Cardiac muscle cell (in vitro differentiated cells and primary cell): ENCODE results near the gene TRAPPC6A. TPM values are rescaled to one million over a fixed set of nuclear protein-coding genes. Genes with fewer than 3 reads are reported as not detected.
A peak's percentile ranks its signal among the peaks of the same experiment; 100 is the strongest.

ENCODE experiments used
- DNase-seq, 2 donors: peaks; one replicate each; pipeline versions ENCODE4 v3.0.0 to v3.0.0-alpha.2; 2010 to 2017; ENCODE audit warnings: low read depth in 1 of 2, low spot score in 1 of 2
- H3K27ac ChIP-seq: fragments of 200-600 bp; sonication (generic); 2 replicates; pipeline ENCODE4 v1.5.1; 2016
- H3K27me3 ChIP-seq: fragments of 200-600 bp; sonication (generic); 2 replicates; pipeline ENCODE4 v1.6.0; 2016; ENCODE audit warnings: control low read depth
- H3K36me3 ChIP-seq: fragments of 200-600 bp; sonication (generic); 2 replicates; pipeline ENCODE4 v1.5.1; 2016; ENCODE audit warnings: control low read depth
- H3K4me1 ChIP-seq: fragments of 200-600 bp; sonication (generic); 2 replicates; pipeline ENCODE4 v1.8.1; 2017; ENCODE audit warnings: low read depth, mild to moderate bottlenecking, mixed run types
- H3K4me3 ChIP-seq: fragments of 200-600 bp; sonication (generic); 2 replicates; pipeline ENCODE4 v1.5.1; 2016; ENCODE audit warnings: mild to moderate bottlenecking
- H3K9me3 ChIP-seq: fragments of 200-600 bp; sonication (generic); 2 replicates; pipeline ENCODE4 v1.5.1; 2017; ENCODE audit warnings: low read depth, mild to moderate bottlenecking, control low read depth
- CTCF ChIP-seq: IDR thresholded peaks from 2 replicates; pipeline ENCODE4 v1.5.1; 2012; ENCODE audit warnings: low read depth, mild to moderate bottlenecking, low read length
- polyA plus RNA-seq: library from polyadenylated mRNA; unstranded; fragments of >200 nt; fragmentation: Nextera tagmentation; extraction: Ambion mirVana; gene quantifications from 2 replicates; pipeline ENCODE4 v1.2.1, GENCODE V29; 2016
- total RNA-seq: library from RNA; depleted of rRNA; stranded (reverse); fragments of >200 nt; gene quantifications from 2 replicates; pipeline ENCODE4 v1.2.3, GENCODE V29; 2016

The TRAPPC6A gene
- total and polyA plus RNA-seq, 2 experiments from 2014 or later, result 123 to 155 TPM

- TF ChIP-seq CTCF, result no peak
- peaks cover 41% of the 10 kb centered on the region for H3K27me3 ChIP-seq
- H3K27ac ChIP-seq, result no peak overlapping the region
- H3K4me1 ChIP-seq, result no peaks in the 10 kb centered on the region
- H3K4me3 ChIP-seq, result no peak overlapping the region
- no peak for DNase-seq
- H3K9me3 ChIP-seq, result no peaks in the 10 kb centered on the region
- H3K36me3 ChIP-seq, result no peaks in the 10 kb centered on the region
Measured at GRCh38 chr19:45213031-45213430, 35.0 kb upstream of the TRAPPC6A start.

GRCh38 chr19:45211751-45212381, 33.8 kb upstream of the TRAPPC6A start:
- peak in 1 of 2 donors; percentile 67 for DNase-seq
- no peak overlapping the region for H3K27ac ChIP-seq
- no peaks in the 10 kb centered on the region for H3K36me3 ChIP-seq

GRCh38 chr19:45206328-45206727, 28.3 kb upstream of the TRAPPC6A start:
- no peaks in the 10 kb centered on the region for H3K27me3 ChIP-seq
- no peak for DNase-seq
- no peak for TF ChIP-seq CTCF

More at GRCh38 chr19:45211751-45212381, 33.8 kb upstream of the TRAPPC6A start:
- Histone ChIP-seq H3K27me3 (peaks cover 29% of the 10 kb centered on the region), H3K4me1 (no peaks in the 10 kb centered on the region), H3K4me3 (no peak overlapping the region), H3K9me3 (no peaks in the 10 kb centered on the region)
- no peak for TF ChIP-seq CTCF

GRCh38 chr19:45205810-45206209, 27.8 kb upstream of the TRAPPC6A start:
- no peak for TF ChIP-seq CTCF
- no peaks in the 10 kb centered on the region for H3K36me3 ChIP-seq
- no peak for DNase-seq
- no peaks in the 10 kb centered on the region for H3K27me3 ChIP-seq
- H3K27ac ChIP-seq, result no peak overlapping the region
- no peaks in the 10 kb centered on the region for H3K4me1 ChIP-seq
- no peaks in the 10 kb centered on the region for H3K9me3 ChIP-seq
- no peak overlapping the region for H3K4me3 ChIP-seq

More at GRCh38 chr19:45206328-45206727, 28.3 kb upstream of the TRAPPC6A start:
- Histone ChIP-seq H3K27ac (no peak overlapping the region), H3K4me3 (no peak overlapping the region), H3K36me3 (no peaks in the 10 kb centered on the region), H3K4me1 (no peaks in the 10 kb centered on the region), H3K9me3 (no peaks in the 10 kb centered on the region)

GRCh38 chr19:45202637-45203036, 24.6 kb upstream of the TRAPPC6A start:
- DNase-seq, result no peak
- Histone ChIP-seq H3K36me3 (no peaks in the 10 kb centered on the region), H3K27ac (no peak overlapping the region), H3K9me3 (no peaks in the 10 kb centered on the region), H3K4me3 (no peak overlapping the region), H3K4me1 (no peaks in the 10 kb centered on the region), H3K27me3 (peaks cover 7% of the 10 kb centered on the region)
- no peak for TF ChIP-seq CTCF
